Measurements from ENCODE around the gene PSAPL1.

- TF ChIP-seq CTCF (IDR thresholded peaks at IDR 0.05; ENCODE audit: control extremely low read depth in 1 of 3, insufficient read depth in 1 of 3, low read depth in 1 of 3, low read length in 3 of 3) (no peak), POLR2AphosphoS5 (IDR thresholded peaks at IDR 0.05; ENCODE audit: low read depth, low read length) (no peak), GTF2F1 (IDR thresholded peaks at IDR 0.05; ENCODE audit: borderline replicate concordance, low read depth, low read length) (no peak), RAD21 (IDR thresholded peaks at IDR 0.05 in 1 of 2, conservative IDR thresholded peaks at IDR 0.05 in 1 of 2; ENCODE audit: low read depth in 2 of 2, low read length in 2 of 2) (no peak), TCF12 (IDR thresholded peaks at IDR 0.05; ENCODE audit: low read depth, low read length) (no peak), ATF2 (IDR thresholded peaks at IDR 0.05; ENCODE audit: low read length) (no peak), POLR2A (IDR thresholded peaks at IDR 0.05; ENCODE audit: control extremely low read depth in 1 of 2, low read depth in 2 of 2, low read length in 2 of 2) (no peak), ZNF274 (IDR thresholded peaks at IDR 0.05; ENCODE audit: borderline replicate concordance, extremely low read depth, low read length) (no peak), MAX (IDR thresholded peaks at IDR 0.05) (no peak), CHD2 (IDR thresholded peaks at IDR 0.05; ENCODE audit: low read length) (no peak)
Measured at GRCh38 chr4:7403001-7403400, 31.7 kb downstream of the PSAPL1 start.

Measured in H1 (cell line).